ENCODE measurements around the gene GLE1.
"Not testable (repeated sequence)": the region's sequence is repeated elsewhere in the genome, so short reads cannot be mapped to it uniquely, and the experiment has no call there.

Gene GLE1

GRCh38 chr9:128552744-128553440 is 48.4 kb downstream of the GLE1 start:
- DNase-seq: peak in 1 of 4 experiments; percentile 28

- no peak for DNase-seq
Measured at GRCh38 chr9:128553728-128554127, 49.2 kb downstream of the GLE1 start.

- no peak for DNase-seq
Measured at GRCh38 chr9:128554155-128554862, 49.8 kb downstream of the GLE1 start.

GRCh38 chr9:128555180-128555721 is 50.7 kb downstream of the GLE1 start:
- no peak for DNase-seq

DNA sequence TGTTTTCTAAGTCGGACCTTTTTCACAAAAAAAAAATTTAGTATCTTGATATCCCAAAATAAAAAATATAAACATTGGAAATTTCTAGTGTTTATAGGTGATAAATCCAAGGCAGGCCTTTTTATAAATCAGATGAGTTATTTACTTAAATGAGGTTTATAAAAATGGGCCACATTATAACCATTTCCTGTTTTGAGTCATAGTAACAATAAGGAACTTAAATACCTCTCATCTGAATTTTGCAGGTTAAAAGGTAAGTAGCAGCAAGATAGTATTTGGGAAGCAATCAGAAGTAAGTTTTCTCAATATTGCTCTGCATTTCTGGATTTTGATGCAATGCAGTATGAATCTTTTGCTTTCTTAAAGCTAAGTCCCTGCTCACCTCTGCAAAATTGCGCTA is 51.8 kb downstream of the GLE1 start:
- DNase-seq: no peak

DNA sequence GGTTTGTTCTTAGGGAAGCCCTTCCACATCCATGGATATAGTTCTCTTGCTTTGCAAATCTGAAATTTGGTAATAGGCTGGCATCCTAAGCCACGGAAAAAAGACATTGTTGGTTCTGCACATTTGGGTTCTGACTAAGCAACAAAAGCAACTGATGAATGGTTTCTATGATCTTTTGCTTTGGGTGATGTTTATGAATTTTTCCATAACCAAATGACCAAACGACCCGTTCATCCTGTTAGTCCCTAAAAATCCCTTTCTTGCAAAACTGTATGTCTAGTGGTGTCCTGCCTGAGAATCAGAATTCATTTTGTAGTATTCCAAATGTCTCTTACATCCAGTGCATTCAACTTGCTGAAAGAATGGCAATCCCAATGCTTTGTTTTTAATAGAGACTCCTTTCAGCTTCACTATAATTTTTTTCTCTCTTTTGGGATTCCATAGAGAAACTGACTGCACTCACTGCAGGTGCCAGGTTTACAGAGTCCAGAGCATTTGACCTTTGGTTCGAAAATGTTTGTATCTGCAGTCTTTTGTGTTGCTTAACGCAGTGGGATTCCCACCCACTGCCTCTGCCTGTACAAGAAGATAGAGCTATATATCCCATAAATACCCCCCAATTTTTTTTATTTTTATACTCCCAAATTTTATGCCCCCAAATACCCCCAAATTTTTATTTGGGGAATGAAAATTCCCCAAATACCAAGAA is 52.6 kb downstream of the GLE1 start:
- no peak for DNase-seq

DNA sequence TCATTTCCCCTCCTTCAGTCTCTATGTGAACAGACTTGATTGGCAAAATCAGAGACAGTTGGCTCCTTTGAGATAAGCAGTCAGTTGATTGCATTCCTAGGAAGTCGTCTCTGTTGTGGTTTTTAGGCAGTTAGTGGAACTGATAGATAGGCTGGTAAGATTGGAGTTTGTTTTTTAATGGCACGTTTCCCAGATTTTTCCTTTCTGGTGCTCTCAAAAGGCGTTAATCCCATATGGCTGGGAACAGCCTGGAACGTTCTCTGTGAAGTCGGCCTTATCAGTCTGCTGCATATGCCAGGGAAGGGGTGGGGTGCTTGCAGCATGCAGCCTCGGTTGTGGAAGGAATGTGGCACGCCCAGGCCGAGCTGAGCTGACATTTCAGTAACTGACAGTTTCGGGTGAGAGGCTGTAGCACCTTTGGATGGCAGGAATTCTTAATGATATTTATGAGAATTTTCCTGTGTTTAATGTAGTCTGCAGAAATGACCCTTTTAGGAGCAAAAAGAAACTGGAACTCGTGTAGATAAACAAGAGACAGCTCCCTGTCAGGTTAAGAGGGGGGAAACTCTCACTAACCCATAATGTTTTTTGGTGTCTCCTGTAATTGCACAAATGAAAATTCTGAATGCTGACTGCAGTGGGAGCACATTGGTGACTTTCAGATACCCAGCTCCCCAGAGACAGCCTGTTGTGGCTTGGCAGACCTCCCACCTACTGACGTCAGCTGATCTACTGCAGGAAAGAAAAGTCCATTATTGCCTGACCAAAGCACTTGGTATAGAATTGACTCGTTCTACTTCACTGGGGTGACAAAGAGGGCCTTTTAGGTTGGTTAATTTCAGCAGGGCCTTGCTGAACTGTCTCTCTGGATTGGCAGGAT is 54.2 kb downstream of the GLE1 start:
- DNase-seq: no peak

- DNase-seq: no peak
Measured at GRCh38 chr9:128565578-128565977, 61.1 kb downstream of the GLE1 start.

- DNase-seq: no peak
Measured at GRCh38 chr9:128568470-128569078, 64.1 kb downstream of the GLE1 start.

DNA sequence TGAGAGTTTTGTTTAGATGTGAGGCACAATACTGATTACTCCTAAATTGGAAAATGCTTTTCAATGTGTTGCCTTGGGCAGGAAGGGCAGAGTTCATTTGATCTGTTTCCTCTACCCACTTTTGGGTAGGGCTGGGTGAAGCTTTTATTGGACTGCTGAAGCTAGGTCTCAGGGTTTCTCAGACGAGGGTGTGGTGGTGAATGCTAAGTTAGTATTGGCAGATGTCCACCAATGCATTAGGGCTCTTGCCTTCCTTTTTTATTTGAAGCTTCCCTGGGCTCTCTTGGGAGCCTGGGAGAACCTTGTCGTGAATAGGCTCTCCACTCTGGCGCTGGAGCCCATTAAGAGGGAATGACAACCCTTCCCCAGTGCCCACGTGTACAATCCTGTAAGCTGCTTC is 71.0 kb downstream of the GLE1 start:
- DNase-seq: no peak

GRCh38 chr9:128575916-128576315 is 71.4 kb downstream of the GLE1 start:
- no peak for DNase-seq

DNA sequence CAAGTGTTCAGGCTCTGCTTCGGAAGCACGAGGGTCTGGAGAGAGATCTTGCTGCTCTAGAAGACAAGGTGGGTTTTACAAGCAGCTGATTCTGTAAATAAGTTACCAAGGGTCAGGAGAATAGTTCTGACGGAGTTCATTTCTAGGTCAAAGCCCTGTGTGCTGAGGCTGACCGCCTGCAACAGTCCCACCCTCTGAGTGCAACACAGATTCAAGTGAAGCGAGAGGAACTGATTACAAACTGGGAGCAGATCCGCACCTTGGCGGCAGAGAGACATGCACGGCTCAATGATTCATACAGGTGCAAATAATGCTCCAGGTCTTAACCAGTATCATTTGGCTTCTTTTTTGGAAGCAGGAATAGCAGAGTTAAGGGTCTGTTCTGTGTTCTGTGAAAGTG is 72.7 kb downstream of the GLE1 start:
- DNase-seq: no peak

GRCh38 chr9:128579194-128579593 is 74.7 kb downstream of the GLE1 start:
- no peak for DNase-seq

DNA sequence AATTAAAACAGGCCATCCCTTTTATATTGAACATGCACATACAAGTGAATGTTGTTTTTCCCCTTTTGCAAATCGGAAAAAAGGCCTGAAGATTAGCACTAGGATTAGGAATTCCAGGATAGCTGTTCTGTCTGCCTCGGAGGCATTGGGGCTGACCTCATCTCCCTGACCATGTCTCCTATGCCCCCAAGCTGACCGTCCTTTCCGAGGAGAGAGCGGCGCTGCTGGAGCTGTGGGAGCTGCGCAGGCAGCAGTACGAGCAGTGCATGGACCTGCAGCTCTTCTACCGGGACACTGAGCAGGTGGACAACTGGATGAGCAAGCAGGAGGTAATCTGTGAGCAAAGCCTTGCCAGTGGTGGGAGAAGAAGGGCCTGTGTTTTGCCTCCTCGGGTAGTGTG is 76.2 kb downstream of the GLE1 start:
- DNase-seq: no peak

GRCh38 chr9:128585155-128585554 is 80.6 kb downstream of the GLE1 start:
- not testable (repeated sequence) for DNase-seq

- not testable (repeated sequence) for DNase-seq
Measured at GRCh38 chr9:128586934-128587333, 82.4 kb downstream of the GLE1 start.

GRCh38 chr9:128587453-128587852 is 82.9 kb downstream of the GLE1 start:
- no peak for DNase-seq

GRCh38 chr9:128588581-128589233 is 84.2 kb downstream of the GLE1 start:
- DNase-seq: no peak
